EH (cell line): ENCODE data around the gene CIP2A.

Experiments
- DNase-seq: peaks from one replicate; pipeline ENCODE4 v3.0.0-alpha.2; 2015; ENCODE audit warnings: low read depth

Gene CIP2A

DNA sequence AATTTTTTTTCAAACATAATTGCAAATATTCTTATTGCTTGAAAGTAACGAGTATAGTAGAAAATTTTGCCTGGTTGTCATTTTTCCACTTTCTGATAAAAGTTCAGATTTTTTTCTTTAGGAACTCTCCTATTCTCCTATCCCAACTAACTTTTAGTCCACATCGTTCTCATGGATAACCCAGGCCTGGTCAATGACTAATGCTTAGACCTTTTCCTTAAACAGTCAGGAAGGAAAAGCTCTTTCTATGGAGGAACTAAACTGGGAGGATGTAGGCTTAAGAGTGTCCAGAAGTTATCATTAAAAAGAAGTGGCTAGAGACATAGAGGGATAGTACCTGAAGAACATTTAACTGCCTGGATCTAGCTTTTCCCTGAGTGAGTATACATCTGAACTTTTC, 26.7 kb downstream of the CIP2A start:
- no peak for DNase-seq

DNA sequence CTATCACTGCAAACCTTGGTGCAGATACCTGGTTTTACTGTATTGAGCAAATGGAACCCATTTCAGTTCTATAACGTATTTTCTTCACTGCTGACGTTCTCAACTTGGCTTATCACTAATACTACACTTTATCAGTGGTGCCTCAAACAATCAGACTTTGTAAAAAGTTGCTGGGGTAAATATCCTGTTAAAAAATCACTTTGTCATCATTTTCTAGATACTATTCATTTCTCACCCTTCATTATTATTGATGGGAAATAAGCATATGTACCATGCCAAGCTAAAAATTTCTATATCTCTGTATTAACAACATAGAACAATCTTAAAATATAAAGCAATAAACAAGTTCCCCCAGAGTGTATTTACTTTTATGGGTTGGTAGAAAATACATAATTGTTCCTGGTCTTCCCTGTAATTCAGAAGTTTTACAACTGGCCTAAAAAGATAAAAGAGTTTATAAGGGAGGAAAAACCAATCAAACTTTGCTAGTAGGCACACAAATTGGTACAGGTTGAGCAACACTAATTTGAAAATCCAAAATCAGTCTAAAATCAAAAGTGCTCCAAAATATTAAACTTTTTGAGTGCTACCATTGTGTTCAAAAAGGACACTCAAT, 33.2 kb downstream of the CIP2A start:
- no peak for DNase-seq

DNA sequence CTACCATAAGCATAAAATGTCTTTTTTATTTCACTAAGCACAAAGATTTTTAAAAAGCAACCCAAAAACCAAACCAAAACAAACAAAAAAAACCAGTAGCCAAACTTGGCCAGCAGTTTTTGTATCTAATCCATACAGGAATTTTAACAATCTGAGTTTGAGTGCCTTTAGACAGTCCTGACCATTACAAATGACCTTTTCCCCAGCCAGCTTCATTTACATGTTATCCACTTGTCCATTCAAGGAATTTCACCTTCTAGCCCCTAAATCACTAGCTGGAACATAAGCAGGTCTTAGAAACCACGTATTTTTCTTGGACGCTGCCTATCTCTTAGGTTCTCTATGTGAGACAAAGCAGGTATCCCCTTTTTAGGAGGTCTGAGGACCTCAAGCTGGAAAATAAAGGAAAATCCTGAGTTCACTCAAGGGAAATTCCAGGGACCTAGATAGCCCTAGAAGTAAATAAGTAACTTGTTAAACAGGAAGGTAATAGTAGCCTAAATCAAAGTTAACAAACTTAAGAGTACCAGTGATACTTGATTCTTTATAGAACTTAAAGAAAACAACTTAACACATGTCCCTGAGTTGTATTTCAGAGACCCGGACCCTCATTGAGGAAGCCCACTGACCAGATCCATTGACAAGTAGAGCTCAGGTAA, 34.2 kb downstream of the CIP2A start:
- DNase-seq, result peak; percentile 36

DNA sequence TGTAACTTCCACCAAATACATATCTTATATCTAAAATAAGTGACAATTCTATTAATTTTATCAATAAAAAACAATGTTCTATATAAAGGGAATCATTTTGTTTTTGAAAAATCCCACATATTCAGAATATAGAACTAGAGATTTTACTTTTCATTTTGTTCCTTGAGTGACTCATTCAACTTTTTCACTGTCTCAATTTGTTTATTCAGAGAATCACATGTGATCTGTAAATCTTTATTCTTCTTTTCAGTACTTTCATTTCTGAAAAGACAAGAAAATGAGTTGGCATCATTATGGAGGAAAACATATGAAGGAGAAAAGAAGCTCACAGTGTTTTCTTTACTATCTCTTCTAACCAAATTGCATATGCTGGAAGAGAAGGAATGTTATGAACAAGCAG, 35.0 kb downstream of the CIP2A start:
- DNase-seq, result no peak

DNA sequence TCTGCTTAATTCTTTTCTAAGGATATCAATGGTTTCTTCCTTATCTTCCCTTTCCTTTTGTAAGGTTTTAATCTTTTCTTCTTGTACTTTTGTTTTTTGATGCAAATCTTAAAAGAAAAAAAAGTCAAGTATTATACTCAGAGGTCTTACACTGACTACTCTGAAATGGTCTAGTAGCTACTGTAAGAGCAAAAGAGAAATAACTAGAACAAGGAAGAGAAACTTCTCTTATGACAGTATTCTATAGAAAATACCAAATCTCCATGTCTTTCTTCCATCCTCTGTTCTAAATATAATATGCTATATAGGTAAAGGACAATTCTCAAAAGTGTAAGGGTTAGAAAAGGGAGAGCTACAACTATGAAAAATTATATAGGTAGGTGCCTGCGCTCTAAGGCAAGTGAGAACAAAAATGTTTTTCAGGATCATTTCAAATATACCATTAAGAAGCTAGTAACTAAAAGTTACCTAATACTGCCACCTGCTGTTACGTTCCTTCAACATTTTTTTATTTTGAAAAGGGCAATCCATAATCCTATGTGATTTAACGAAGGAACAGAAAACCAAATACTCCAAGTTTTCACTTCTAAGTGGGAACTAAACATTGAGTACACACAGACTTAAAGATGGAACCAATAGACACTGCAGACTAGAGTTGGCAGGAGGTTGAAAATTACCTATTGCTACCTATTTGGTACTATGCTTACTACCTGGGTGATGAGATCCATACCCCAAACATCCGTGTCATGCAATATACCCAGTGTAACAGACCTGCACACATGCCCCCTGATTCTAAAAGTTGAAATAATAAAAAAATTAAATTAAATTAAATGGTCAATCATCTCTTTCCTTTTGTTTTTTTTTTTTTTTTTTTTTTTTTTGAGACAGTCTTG, 36.7 kb downstream of the CIP2A start:
- peak; percentile 57 for DNase-seq

DNA sequence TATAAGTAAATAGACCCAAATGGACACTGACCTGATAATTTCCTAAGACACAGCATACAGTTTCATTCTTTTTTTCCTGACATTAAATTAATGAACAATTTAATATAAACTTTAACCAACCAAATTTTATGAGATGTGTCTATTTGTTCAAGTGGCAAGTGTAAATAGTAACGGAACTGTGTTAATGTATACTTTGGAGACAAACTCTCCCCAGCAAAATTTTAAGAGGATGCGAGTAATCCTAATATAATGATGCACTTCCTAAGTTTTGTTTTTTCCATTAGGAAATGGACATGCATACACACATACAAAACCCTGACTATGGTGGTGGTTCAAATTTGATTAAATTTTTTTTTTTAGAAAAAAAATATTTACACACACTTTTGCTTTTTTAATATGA, 40.4 kb downstream of the CIP2A start:
- DNase-seq, result no peak

DNA sequence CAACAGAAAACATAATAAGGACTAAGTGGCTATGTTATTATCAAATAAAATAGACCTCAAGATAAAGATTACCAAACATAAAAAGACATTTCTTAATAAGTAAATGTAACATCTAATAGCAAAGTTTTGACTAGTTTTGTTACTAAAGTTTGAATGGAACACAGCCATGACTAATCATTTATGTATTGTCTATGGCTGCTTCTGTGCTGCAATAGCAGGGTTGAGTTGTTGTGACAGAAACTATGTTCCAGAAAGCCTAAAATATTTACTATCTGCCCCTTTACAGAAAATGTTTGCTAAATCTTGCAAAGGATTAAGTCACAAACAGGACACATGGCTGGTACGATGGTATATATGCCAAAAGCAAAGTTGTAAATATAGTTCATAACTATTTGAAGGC, 40.9 kb downstream of the CIP2A start:
- peak; percentile 14 for DNase-seq

DNA sequence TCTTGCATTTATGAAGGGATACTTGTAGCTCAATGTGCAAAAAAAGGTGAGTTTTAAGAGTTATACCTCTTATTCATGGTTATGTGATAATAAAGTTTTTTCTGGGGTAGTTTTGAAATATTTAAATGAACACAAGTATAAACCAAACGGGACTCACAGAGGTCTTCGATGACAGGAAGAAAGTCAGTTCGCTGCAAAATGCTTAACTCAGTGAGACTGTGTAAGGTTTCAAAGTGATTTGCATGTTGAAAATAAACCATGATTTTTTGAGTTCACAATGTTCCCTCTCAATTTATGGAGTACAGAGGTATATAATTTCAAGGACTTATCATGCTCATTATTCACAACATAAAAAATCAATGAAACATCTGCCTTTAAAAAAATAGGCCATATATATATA, 42.5 kb downstream of the CIP2A start:
- no peak for DNase-seq

DNA sequence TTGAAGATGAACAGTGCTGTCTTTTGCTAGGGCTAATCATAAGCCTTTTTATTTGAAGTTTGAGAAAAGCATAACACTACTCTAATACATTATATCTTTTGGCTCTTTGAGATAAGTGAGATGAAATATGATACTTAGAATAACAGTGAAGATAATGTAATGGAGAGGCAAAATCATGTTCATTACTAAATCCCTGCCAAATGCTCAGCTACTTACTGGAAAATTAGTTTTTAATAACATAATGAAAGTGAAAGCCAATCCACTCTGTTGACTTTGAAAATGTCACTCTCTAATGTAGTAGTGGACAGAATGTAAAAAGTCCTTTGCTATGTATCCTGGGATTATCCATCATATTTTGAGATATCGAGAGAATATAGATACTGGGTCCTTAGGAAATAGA, 43.0 kb downstream of the CIP2A start:
- DNase-seq, result no peak

DNA sequence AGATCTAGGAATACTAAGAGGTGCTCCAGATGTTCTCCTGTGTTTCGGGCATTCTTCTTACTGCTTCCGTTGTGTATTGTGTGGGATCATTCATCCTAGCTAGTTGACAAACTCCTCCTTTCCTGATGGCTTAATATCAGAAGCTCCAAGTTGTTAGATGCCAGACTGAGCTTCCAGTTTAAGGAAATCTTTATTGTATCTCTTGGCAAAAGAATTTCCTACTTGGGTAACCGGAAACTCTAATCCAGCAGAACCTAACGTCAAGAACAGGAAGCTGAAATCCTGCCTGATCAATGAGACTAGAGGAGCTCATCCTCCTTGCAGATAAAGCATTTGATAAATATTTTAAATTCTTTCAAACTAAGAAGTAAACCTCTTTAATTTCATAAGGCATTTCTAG, 51.2 kb downstream of the CIP2A start:
- no peak for DNase-seq

DNA sequence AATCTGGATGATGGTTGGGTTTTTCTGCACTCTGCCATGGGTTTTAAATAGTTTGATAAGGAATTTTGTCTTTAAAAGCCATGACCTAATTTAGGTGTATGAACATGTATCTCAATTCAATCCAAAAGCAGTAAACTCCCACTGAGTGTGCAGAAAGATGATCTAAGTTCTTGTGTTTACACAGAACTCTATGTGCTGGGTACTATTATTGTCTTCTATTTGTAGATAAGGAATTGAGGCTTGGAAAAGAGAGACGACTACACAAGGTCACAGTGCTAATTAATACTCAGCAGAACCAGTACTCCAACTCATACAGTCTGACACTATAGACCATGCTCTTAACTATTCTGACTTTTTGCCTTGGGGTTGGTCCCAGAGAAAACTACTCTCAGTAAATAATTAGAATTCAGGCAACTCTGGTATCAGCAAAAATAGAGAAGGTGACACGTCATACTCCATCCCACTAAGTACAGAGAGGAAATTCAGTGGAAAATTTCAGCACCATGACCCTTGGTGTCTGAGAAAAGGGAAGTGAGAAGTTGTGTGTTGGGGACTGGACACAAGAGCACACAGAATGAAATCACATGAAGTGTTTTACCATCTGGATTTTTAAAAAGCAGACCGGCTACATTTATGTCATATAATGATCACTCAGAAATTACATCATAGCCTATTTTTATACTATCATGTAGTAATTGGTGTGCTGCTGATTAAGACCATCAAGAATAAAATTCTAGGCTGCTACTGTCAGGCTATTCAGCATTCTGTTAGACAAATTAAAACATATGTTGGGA, 60.6 kb downstream of the CIP2A start:
- no peak for DNase-seq

DNA sequence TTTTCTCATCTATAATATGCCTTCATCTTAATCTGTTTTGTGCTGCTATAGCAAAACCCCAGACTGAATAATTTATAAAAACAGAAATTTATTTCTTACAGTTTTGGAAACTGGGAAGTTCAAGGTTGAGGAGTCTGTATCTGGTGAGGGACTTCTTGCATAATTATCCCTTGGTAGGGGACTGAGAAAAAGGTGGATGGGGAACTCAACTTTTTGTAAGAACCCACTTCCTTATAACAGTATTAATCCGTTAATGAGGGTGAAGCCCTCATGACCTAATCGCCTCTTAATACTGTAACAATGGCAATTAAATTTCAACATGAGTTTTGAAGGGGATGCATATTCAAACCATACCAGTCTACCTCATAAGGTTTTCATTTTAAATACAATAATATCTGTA, 61.4 kb downstream of the CIP2A start:
- no peak for DNase-seq

DNA sequence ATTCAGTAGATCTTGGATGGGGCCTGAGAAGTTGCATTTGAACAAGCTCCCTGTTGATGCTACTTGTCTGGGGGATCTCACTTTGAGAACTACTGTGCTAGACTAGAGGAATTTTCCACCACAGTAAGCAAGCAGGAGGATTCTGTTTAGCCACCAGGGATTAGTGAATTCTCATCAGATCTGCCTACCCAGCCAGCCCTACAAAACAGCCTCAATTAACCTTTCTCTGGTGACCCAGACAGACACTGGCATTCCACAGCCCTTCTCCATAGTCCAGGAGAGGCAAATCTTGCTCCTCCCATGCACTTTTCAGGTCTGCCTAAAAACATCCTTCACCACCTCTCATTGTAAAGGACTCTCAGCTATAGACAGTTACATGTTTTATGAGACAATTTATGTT, 62.1 kb downstream of the CIP2A start:
- DNase-seq, result no peak

DNA sequence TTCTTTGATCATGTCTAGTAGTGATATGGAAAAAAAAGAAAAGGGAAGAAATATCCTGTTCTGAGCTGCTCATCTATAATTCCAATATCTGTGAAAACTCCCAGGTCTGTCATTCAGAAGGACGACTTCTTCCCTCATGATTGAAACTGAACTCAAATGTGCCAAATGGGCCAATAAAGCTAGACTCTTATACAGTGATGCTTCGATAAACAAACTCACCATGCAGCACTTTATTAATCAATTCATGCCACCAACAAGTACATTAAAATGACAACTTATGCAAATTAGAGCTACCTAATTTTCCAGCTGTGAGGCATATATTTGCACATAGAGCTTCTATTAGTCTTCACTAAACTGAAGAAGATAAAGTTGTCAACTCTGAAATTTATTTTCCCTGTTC, 63.3 kb downstream of the CIP2A start:
- no peak for DNase-seq

DNA sequence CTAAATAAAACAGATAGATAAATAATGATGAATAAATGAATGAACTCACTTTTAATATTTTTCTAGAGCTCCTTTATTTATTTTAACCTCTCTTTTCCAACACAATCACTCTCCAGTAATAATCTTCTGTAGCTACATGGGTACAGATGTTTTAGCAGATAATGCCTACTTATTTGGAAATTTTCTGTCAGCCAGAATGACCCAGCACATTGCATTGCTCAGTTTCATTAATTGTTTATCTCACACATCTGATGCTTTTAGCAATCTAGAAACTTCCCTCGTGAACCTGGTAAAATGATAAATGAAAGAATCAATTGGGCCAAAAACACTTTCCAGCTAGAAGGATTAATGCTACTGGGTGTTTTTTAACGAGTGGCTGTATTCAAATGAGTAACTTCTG, 64.0 kb downstream of the CIP2A start:
- DNase-seq, result no peak

DNA sequence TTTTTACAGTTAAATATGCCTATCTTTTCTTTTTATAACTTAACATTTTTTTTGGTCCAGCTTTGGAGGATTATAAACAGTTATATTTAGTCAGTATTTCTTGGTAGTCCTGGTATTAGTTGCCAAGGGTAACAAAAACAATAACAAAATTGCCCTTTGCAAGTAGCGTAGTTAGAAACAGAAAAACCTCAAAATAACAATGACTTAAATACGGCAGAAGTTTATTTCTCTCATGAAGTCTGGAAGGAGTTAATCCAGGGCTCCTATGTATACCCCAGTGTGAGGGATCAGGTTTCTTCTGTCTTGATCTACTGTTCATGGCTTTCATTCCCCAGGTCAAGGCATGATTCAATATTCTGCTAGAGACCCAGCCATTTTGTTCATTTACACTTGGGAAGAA, 64.7 kb downstream of the CIP2A start:
- DNase-seq, result peak; percentile 5

DNA sequence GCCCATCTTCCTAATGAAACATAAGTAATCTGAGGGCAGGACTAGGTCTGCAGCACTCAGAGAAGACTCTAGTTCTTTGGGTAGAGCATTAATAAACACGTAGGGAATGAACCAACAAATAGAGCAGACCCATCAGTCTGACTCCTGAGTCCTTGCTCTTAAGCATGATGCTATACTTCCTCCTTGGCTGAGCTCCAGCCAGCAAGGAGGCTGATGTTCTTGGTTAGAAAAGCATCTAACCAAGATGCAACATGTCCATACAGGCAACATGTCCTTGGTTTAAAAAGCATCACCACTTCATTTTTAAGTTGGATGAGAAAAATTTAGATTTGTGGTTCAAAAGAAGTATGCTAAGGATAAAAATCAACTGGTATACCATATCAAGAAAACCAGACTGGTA, 70.3 kb downstream of the CIP2A start:
- peak; percentile 15 for DNase-seq

DNA sequence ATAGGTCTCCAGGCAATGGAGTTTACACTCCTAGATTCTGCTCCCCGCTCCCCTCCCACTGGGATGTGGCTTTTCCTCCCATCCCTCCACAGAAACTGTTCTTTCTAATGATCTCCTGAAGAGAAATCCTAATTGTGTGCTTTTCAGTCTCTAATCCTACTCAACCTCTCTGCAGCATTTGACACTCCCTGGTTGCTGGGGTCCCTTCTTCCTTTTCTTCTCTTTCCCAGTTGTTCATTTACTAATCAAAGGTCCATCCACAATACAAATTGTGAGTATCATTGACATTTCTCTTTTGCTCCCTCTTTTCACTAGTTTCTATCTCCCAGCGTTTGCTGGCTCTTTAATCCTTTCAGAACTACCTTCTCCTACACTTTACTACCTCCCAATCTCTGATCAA, 72.4 kb downstream of the CIP2A start:
- DNase-seq, result no peak

DNA sequence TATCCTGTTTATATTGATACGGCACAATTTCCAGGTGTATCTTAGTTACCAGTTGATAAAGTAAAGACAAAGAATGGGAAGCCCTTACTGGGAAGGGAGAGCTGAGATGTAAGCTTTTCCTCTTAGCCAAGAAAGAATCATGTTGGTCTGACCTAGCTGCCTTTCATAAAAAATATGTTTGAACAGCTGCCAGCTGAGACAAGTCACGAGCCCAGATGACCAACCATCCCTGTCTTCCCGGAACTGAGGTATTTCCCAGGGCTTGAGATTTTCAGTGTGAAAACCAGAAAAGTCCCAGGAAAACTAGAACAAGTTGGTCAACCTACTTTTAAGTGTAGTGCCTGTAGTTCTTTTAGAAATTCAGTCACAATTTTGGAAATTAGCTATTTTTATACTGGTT, 75.3 kb downstream of the CIP2A start:
- DNase-seq, result peak; percentile 24

DNA sequence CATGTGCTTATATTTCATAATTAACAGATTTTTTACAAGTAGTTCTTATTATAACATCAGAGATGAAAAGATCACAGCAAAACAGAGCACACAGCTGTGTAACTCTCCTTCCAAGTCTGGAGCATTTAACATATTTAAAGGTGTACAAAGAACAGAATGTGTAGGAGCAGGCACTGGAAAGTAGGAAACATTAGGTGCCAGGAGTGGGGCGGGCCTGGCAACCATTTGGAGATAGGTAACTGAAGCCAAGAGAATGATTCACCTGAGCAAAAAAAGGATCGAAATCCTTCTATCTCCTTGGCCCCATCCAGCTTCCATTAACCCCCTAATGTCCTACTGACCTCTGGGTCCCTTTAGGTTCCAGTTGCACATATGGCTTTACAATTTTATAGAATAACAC, 76.6 kb downstream of the CIP2A start:
- no peak for DNase-seq

DNA sequence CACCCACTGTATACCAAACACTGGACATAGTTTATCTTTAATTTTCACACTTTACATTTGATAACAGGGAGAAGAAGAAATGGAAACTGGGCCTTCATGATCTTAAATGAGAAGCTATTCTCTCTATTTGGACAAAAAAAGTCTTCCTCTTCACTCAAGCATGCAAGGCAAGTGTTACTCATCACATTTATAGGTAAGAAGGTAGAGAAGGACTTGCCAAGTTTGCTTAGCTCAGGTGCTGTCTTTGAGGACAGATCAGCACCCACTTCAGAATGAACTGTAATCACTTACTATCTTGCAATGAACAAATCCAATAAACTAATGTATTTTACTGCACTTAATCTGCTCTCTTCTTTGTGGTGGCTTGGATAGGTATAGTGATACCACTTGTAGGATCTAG, 77.7 kb downstream of the CIP2A start:
- no peak for DNase-seq

DNA sequence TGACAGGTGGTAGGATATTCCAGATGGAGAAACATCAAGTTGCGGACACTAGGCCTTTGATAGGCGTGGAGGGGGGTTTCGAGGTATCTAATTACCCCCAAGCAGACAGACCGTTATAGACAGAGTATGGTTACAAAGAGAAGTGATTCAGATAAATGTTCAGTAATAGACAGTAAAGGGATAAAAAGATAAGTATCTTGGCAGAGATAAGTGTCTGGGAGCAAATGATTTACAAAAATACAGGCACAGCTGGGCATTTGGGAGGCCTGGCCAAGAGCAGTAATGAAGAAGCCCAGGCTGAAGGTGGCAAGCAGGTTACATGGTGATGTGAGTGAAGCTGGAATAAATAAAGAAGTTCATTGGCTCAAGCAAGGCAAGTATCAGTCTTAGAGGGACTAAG, 78.2 kb downstream of the CIP2A start:
- DNase-seq, result no peak

DNA sequence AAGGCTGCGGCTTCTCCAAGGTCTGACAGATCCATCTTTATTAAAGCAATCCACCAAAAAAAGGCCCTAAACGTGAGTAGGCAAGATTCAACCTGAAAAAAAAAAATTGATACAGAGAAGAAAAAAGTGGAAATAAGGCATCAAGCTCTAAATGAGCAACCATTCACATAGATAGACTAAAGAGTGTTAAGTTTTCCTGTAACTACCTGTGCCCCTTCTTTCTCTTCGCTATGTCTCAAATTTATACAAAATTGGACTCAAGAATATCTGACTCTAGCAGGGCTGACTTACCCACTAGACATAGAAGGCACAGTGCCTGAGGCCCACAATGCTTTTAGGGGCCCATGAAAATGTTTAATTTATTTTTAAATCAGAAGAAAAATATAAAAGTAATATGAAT, 78.7 kb downstream of the CIP2A start, which contains the start of gene MYH15:
MYH15 (minus strand) TSS at position 101 of the 400 bp plus-strand sequence; CDS start at position 35, 66 bp downstream.
- DNase-seq, result no peak
